Kidney (tissue), 19 donors: ENCODE data around the gene NBPF14. TPM values are rescaled to one million over a fixed set of nuclear protein-coding genes. Genes with fewer than 3 reads are reported as not detected.
A peak's percentile ranks its signal among the peaks of the same experiment; 100 is the strongest.
"Not testable (repeated sequence)": the region's sequence is repeated elsewhere in the genome, so short reads cannot be mapped to it uniquely, and the experiment has no call there.

ENCODE experiments used
- DNase-seq, 5 donors: peaks; one replicate each; pipeline ENCODE4 v3.0.0-alpha.2; 2013 to 2020
- FAIRE-seq: peaks from 2 replicates; lab custom pipeline; 2012; peaks lifted over from hg19 to GRCh38; lab: Jason Lieb, UNC
- H3K27ac ChIP-seq, 2 donors: one replicate each; pipeline ENCODE4 v1.7.0; 2013; ENCODE audit warnings: low read depth in 2 of 2, low read length in 2 of 2, inconsistent platforms in 1 of 2
- H3K27me3 ChIP-seq: one replicate; pipeline ENCODE4 v1.7.1; 2013; ENCODE audit warnings: low read length, inconsistent platforms; ENCODE audit not compliant: control insufficient read depth, insufficient read depth
- H3K36me3 ChIP-seq, 3 donors: one replicate each; pipeline versions ENCODE4 v1.7.0 to v1.7.1; 2013; ENCODE audit warnings: low read length in 3 of 3, control low read depth in 1 of 3, inconsistent platforms in 1 of 3; ENCODE audit not compliant: insufficient read depth in 3 of 3, control insufficient read depth in 2 of 3
- H3K4me1 ChIP-seq, 3 donors: one replicate each; pipeline versions ENCODE4 v1.7.0 to v1.7.1; 2013; ENCODE audit warnings: low read length in 3 of 3, inconsistent platforms in 1 of 3, low read depth in 1 of 3; ENCODE audit not compliant: control insufficient read depth in 2 of 3, insufficient read depth in 2 of 3
- H3K4me3 ChIP-seq, 3 donors: one replicate each; pipeline versions ENCODE4 v1.7.0 to v1.8.1; 2013; ENCODE audit warnings: low read length in 3 of 3, control low read depth in 1 of 3, inconsistent platforms in 1 of 3
- H3K9ac ChIP-seq, 3 donors: one replicate each; pipeline versions ENCODE4 v1.7.0 to v1.7.1; 2013; ENCODE audit warnings: low read length in 3 of 3, control low read depth in 1 of 3, inconsistent platforms in 1 of 3
- H3K9me3 ChIP-seq, 3 donors: one replicate each; pipeline versions ENCODE4 v1.7.0 to v1.7.1; 2013; ENCODE audit warnings: low read length in 3 of 3, control low read depth in 1 of 3, inconsistent platforms in 1 of 3; ENCODE audit not compliant: control insufficient read depth in 2 of 3, insufficient read depth in 1 of 3
- intact Hi-C: fragments of 100-400 bp; cut with DNase I; formaldehyde crosslinking; loops from one replicate; pipeline ENCODE4 v1.11.1; 2022
- long read RNA-seq, 10 donors: library from polyadenylated mRNA in 1 of 10; unstranded in 1 of 10; transcript quantifications; one replicate each; pipeline ENCODE4 v2.0.0 and lab custom pipeline, GENCODE V29; 2021 to 2026
- polyA plus RNA-seq: library from polyadenylated mRNA; stranded (reverse); fragments of 350-450 nt; fragmentation: Illumina TruSeq; extraction: RNeasy Lipid Tissue Mini Kit (QIAGEN cat#74804); gene quantifications from one replicate; pipeline ENCODE4 v1.2.3, GENCODE V29; 2014; ENCODE audit warnings: low read depth, low replicate concordance; ENCODE audit not compliant: insufficient read depth
- total RNA-seq: library from RNA; stranded (reverse); fragmentation: NEBNext Ultra II Directional; extraction: Animal tissue kit (Norgen Biotek cat#: 25700); gene quantifications from one replicate; pipeline ENCODE4 v1.2.1, GENCODE V29; 2021
- donor health status: control.
- donor health status: control.
- donor health status: DM: yes; HTN: yes; CAD: no.
- donor health status: Normal renal cell carcinoma (clear cell type).

Gene NBPF14
- total RNA-seq (29.8 TPM), polyA plus RNA-seq (17.6 TPM)
- long read RNA-seq, donor 1 = 0 reads
- long read RNA-seq, donor 2 = 0 reads
- long read RNA-seq, donor 3, partial matches to known transcripts = 6 of 8 reads
- long read RNA-seq, donor 3, other reads (novel, unspliced or antisense) = 0 of 8 reads
- long read RNA-seq, donor 4, partial matches to known transcripts = 0 of 1 reads
- long read RNA-seq, donor 4, other reads (novel, unspliced or antisense) = 0 of 1 reads
- long read RNA-seq, donor 5 = 0 reads
- long read RNA-seq, donor 6 = 0 reads
- long read RNA-seq, donor 7, partial matches to known transcripts = 5 of 8 reads
- long read RNA-seq, donor 7, other reads (novel, unspliced or antisense) = 3 of 8 reads
- long read RNA-seq, donor 8, partial matches to known transcripts = 0 of 10 reads
- long read RNA-seq, donor 8, other reads (novel, unspliced or antisense) = 7 of 10 reads
- long read RNA-seq, donor 9, partial matches to known transcripts = 7 of 8 reads
- long read RNA-seq, donor 9, other reads (novel, unspliced or antisense) = 0 of 8 reads
- long read RNA-seq, donor 10 = 0 reads

GRCh38 chr1:148595911-148596310 is at the start of gene NBPF14:
Gene NBPF14, minus strand, starts transcription at chr1:148596011. Its CDS starts 294 bp downstream, at chr1:148595717.
- FAIRE-seq, intact Hi-C loops, H3K27ac ChIP-seq, H3K27me3 ChIP-seq, DNase-seq, H3K4me3 ChIP-seq, H3K9me3 ChIP-seq, H3K36me3 ChIP-seq, H3K4me1 ChIP-seq, H3K9ac ChIP-seq: not testable (repeated sequence)

GRCh38 chr1:148625451-148625850 is 29.6 kb upstream of the NBPF14 start:
- H3K4me1 ChIP-seq, intact Hi-C loops, H3K27ac ChIP-seq, DNase-seq, H3K27me3 ChIP-seq, FAIRE-seq, H3K9ac ChIP-seq, H3K9me3 ChIP-seq, H3K36me3 ChIP-seq, H3K4me3 ChIP-seq: not testable (repeated sequence)

GRCh38 chr1:148618216-148618615 is 22.4 kb upstream of the NBPF14 start:
- intact Hi-C loops, H3K4me3 ChIP-seq, H3K27ac ChIP-seq, H3K27me3 ChIP-seq, H3K9ac ChIP-seq, H3K4me1 ChIP-seq, FAIRE-seq, H3K9me3 ChIP-seq, H3K36me3 ChIP-seq, DNase-seq: not testable (repeated sequence)

- H3K4me3 ChIP-seq, H3K27me3 ChIP-seq, H3K4me1 ChIP-seq, H3K36me3 ChIP-seq, FAIRE-seq, H3K9me3 ChIP-seq, H3K27ac ChIP-seq, H3K9ac ChIP-seq, intact Hi-C loops: not testable (repeated sequence)
- DNase-seq = peak in 1 of 5 donors; percentile 12
Observed at GRCh38 chr1:148605266-148605665, 9.5 kb upstream of the NBPF14 start.

GRCh38 chr1:148595360-148595759 is 451 bp downstream of the NBPF14 start:
- not testable (repeated sequence) for FAIRE-seq

GRCh38 chr1:148591098-148591497 is 4.7 kb downstream of the NBPF14 start:
- intact Hi-C loops, H3K9ac ChIP-seq, FAIRE-seq, H3K9me3 ChIP-seq, H3K4me1 ChIP-seq, H3K27ac ChIP-seq, DNase-seq, H3K27me3 ChIP-seq, H3K36me3 ChIP-seq, H3K4me3 ChIP-seq: not testable (repeated sequence)

More at GRCh38 chr1:148595360-148595759, 451 bp downstream of the NBPF14 start:
- H3K4me3 ChIP-seq, intact Hi-C loops, H3K27ac ChIP-seq, H3K27me3 ChIP-seq, H3K4me1 ChIP-seq, H3K9ac ChIP-seq, H3K36me3 ChIP-seq, H3K9me3 ChIP-seq, DNase-seq: not testable (repeated sequence)

GRCh38 chr1:148532158-148532557 is 63.7 kb downstream of the NBPF14 start:
- H3K27ac ChIP-seq, H3K4me1 ChIP-seq, H3K27me3 ChIP-seq, intact Hi-C loops, DNase-seq, H3K9ac ChIP-seq, H3K9me3 ChIP-seq, FAIRE-seq, H3K4me3 ChIP-seq, H3K36me3 ChIP-seq: not testable (repeated sequence)

- H3K9me3 ChIP-seq, H3K27ac ChIP-seq, H3K36me3 ChIP-seq, H3K4me3 ChIP-seq, H3K4me1 ChIP-seq, intact Hi-C loops, H3K9ac ChIP-seq, FAIRE-seq, H3K27me3 ChIP-seq: not testable (repeated sequence)
- peak in 4 of 5 donors; percentile 9 to 56 (median 31) for DNase-seq
Observed at GRCh38 chr1:148529101-148529567, 66.7 kb downstream of the NBPF14 start.
